Fibroblast of lung (primary cell): ENCODE results near the gene ADCK1.

Experiments
- CTCF ChIP-seq, 2 donors: IDR thresholded peaks in 1 of 2; conservative IDR thresholded peaks in 1 of 2; 1 replicate in 1 of 2; 2 replicates in 1 of 2; pipeline ENCODE4 v1.5.1; 2011 to 2012; ENCODE audit warnings: low read length in 2 of 2, control low read depth in 1 of 2, inconsistent platforms in 1 of 2, low read depth in 1 of 2, mild to moderate bottlenecking in 1 of 2
- EZH2 ChIP-seq: IDR thresholded peaks from 2 replicates; pipeline ENCODE4 v1.5.1; 2012; ENCODE audit warnings: low read length, control low read depth, mild to moderate bottlenecking; ENCODE audit errors: missing control alignments

GRCh38 chr14:77917491-77918201 is 117.7 kb downstream of the ADCK1 start:
- TF ChIP-seq CTCF (conservative IDR thresholded peaks at IDR 0.05 in 1 of 2, IDR thresholded peaks at IDR 0.05 in 1 of 2; ENCODE audit: low read depth in 1 of 2, low read length in 2 of 2) (no peak), EZH2 (no peak)
